GM23248 (cell line): ENCODE data around the gene MTMR4. TPM values are rescaled to one million over a fixed set of nuclear protein-coding genes. Genes with fewer than 3 reads are reported as not detected.

ENCODE experiments used
- DNase-seq: peaks from one replicate; pipeline ENCODE4 v3.0.0-alpha.2; 2015
- H2AFZ ChIP-seq: fragments of 200-600 bp; sonication (generic); 2 replicates; pipeline ENCODE4 v1.6.1; 2016; ENCODE audit warnings: antibody characterized with exemption
- H3F3A ChIP-seq: fragments of 200-600 bp; sonication (generic); 2 replicates; pipeline ENCODE4 v1.6.1; 2016; ENCODE audit warnings: mild to moderate bottlenecking, antibody characterized with exemption, mixed run types; ENCODE audit not compliant: insufficient read depth
- H3K27ac ChIP-seq: fragments of 200-600 bp; sonication (generic); 2 replicates; pipeline ENCODE4 v1.5.1; 2016; ENCODE audit warnings: mild to moderate bottlenecking
- H3K27me3 ChIP-seq: fragments of 200-600 bp; sonication (generic); replicated peaks from 2 replicates; pipeline ENCODE4 v1.6.1; 2016; ENCODE audit warnings: mild to moderate bottlenecking; ENCODE audit not compliant: insufficient read depth
- H3K36me3 ChIP-seq: fragments of 200-600 bp; sonication (generic); 2 replicates; pipeline ENCODE4 v1.6.1; 2016; ENCODE audit warnings: low read depth, mild to moderate bottlenecking
- H3K4me1 ChIP-seq: fragments of 200-600 bp; sonication (generic); 2 replicates; pipeline ENCODE4 v1.6.1; 2016; ENCODE audit warnings: mild to moderate bottlenecking; ENCODE audit not compliant: insufficient read depth
- H3K4me2 ChIP-seq: fragments of 200-600 bp; sonication (generic); one replicate; pipeline ENCODE4 v1.6.1; 2016; ENCODE audit warnings: mild to moderate bottlenecking; ENCODE audit not compliant: unreplicated experiment
- H3K4me3 ChIP-seq: fragments of 200-600 bp; sonication (generic); 2 replicates; pipeline ENCODE4 v1.5.1; 2016; ENCODE audit warnings: mild to moderate bottlenecking
- H3K79me2 ChIP-seq: fragments of 200-600 bp; sonication (generic); 2 replicates; pipeline ENCODE4 v1.6.1; 2016; ENCODE audit warnings: mild to moderate bottlenecking; ENCODE audit not compliant: insufficient read depth
- H3K9ac ChIP-seq: fragments of 200-600 bp; sonication (generic); 2 replicates; pipeline ENCODE4 v1.6.1; 2016; ENCODE audit warnings: mild to moderate bottlenecking
- H3K9me2 ChIP-seq: fragments of 200-600 bp; sonication (generic); 2 replicates; pipeline ENCODE4 v1.6.1; 2016; ENCODE audit warnings: mixed run types, mild to moderate bottlenecking, moderate library complexity; ENCODE audit not compliant: insufficient read depth
- H3K9me3 ChIP-seq: fragments of 200-600 bp; sonication (generic); one replicate; pipeline ENCODE4 v1.6.1; 2017; ENCODE audit warnings: low read depth
- H4K20me1 ChIP-seq: fragments of 200-600 bp; sonication (generic); 2 replicates; pipeline ENCODE4 v1.6.0; 2016; ENCODE audit not compliant: insufficient read depth
- EZH2 ChIP-seq: fragments of 200-600 bp; sonication (generic); IDR thresholded peaks from 2 replicates; pipeline ENCODE4 v1.6.1; 2018; ENCODE audit warnings: antibody characterized with exemption, mild to moderate bottlenecking; ENCODE audit not compliant: insufficient read depth, poor library complexity, severe bottlenecking
- EZH2phosphoT487 ChIP-seq: fragments of 200-600 bp; sonication (generic); IDR thresholded peaks from 2 replicates; pipeline ENCODE4 v1.6.1; 2018; ENCODE audit warnings: antibody characterized with exemption, moderate library complexity, mild to moderate bottlenecking, low read depth; ENCODE audit not compliant: insufficient read depth
- WGBS, 2 experiments: methylation state at CpG; one replicate each; pipeline ENCODE4 v1.1.6; 2015 to 2017; ENCODE audit warnings: low lambda C conversion rate in 2 of 2, low coverage in 1 of 2; ENCODE audit errors: missing lambda C conversion rate in 2 of 2; 5-methylcytosine and 5-hydroxymethylcytosine counted together
- in situ Hi-C: fragments of 300-500 bp; cut with MboI; formaldehyde crosslinking; loops from 2 replicates; pipeline ENCODE4 v1.15.0; 2020
- polyA plus RNA-seq: library from polyadenylated mRNA; unstranded; fragments of >200 nt; fragmentation: Nextera tagmentation; extraction: Ambion mirVana; gene quantifications from 2 replicates; pipeline ENCODE4 v1.2.1, GENCODE V29; 2016
- total RNA-seq: library from RNA; depleted of rRNA; stranded (reverse); fragments of >200 nt; shearing (Covaris generic); gene quantifications from 2 replicates; pipeline ENCODE4 v1.2.3, GENCODE V29; 2014

MTMR4 gene
- total and polyA plus RNA-seq, 2 experiments from 2014 or later: 8.2 to 19.6 TPM

- Histone ChIP-seq H3F3A (peaks cover 20% of the 10 kb centered on the region), H4K20me1 (no peaks in the 10 kb centered on the region), H3K27ac (peak overlapping the region; percentile 55), H3K9me3 (no peaks in the 10 kb centered on the region), H3K9me2 (no peaks in the 10 kb centered on the region), H3K36me3 (no peaks in the 10 kb centered on the region; the same call in 1 of the 2 replicates), H3K27me3 (no peaks in the 10 kb centered on the region), H3K4me2 (peak overlapping the region; percentile 79), H2AFZ (peak overlapping the region; percentile 83), H3K79me2 (no peaks in the 10 kb centered on the region), H3K4me3 (peak overlapping the region; percentile 74), H3K9ac (peak overlapping the region; percentile 75), H3K4me1 (0 out of 2 replicates have a peak, but pooled peaks cover 5% of the 10 kb centered on the region)
- DNase-seq: no peak
- 32% methylated on average over 2 of the region's 2 CpGs for WGBS, 2 experiments
- TF ChIP-seq EZH2phosphoT487 (no peak), EZH2 (no peak)
- in situ Hi-C loops: no loop called here
These were observed 2.4 kb upstream of the MTMR4 start for GRCh38 chr17:58516644-58517377.

- WGBS, 2 experiments: 35 to 42% methylated on average over 2 of the region's 2 CpGs
- no peak for DNase-seq
- Histone ChIP-seq H3K36me3 (peaks cover 11% of the 10 kb centered on the region; the same call in 1 of the 2 replicates), H4K20me1 (no peaks in the 10 kb centered on the region), H3K27me3 (no peaks in the 10 kb centered on the region), H3K79me2 (no peaks in the 10 kb centered on the region), H3K27ac (no peak overlapping the region), H2AFZ (peak overlapping the region; percentile 81; the same call in 1 of the 2 replicates), H3K9ac (no peak overlapping the region), H3K4me1 (0 out of 2 replicates have a peak, but pooled peaks cover 5% of the 10 kb centered on the region), H3F3A (peaks cover 20% of the 10 kb centered on the region), H3K9me2 (no peaks in the 10 kb centered on the region), H3K4me3 (peak overlapping the region; percentile 83; the same call in 1 of the 2 replicates), H3K9me3 (no peaks in the 10 kb centered on the region), H3K4me2 (peak overlapping the region; percentile 85)
- in situ Hi-C loops: no loop called here
- TF ChIP-seq EZH2: no peak
- no peak for TF ChIP-seq EZH2phosphoT487
These were observed 848 bp upstream of the MTMR4 start for GRCh38 chr17:58515286-58515685.

- no peaks in the 10 kb centered on the region for H4K20me1 ChIP-seq
- in situ Hi-C loops: no loop called here
- TF ChIP-seq EZH2phosphoT487 (no peak), EZH2 (no peak)
- WGBS, 2 experiments: 12 to 21% methylated on average over 7 to 11 of the region's 11 CpGs
- no peak overlapping the region for H3K27ac ChIP-seq
- H3K36me3 ChIP-seq: peaks cover 12% of the 10 kb centered on the region; the same call in 1 of the 2 replicates
- H3K9me2 ChIP-seq: no peaks in the 10 kb centered on the region
- peak; percentile 11 for DNase-seq
- peak overlapping the region; percentile 81 for H2AFZ ChIP-seq
- peak overlapping the region; percentile 85 for H3K4me2 ChIP-seq
- H3K9ac ChIP-seq: peak overlapping the region; percentile 73; the same call in 1 of the 2 replicates
- no peaks in the 10 kb centered on the region for H3K27me3 ChIP-seq
- H3K4me3 ChIP-seq: peak overlapping the region; percentile 83
- H3K79me2 ChIP-seq: no peaks in the 10 kb centered on the region
- H3K4me1 ChIP-seq: 0 out of 2 replicates have a peak, but pooled peaks cover 5% of the 10 kb centered on the region
- peaks cover 15% of the 10 kb centered on the region for H3F3A ChIP-seq
- H3K9me3 ChIP-seq: no peaks in the 10 kb centered on the region
These were observed 326 bp upstream of the MTMR4 start for GRCh38 chr17:58514770-58515157.

GRCh38 chr17:58513267-58513964 lies 1.0 kb downstream of the MTMR4 start:
- Histone ChIP-seq H3K9me3 (no peaks in the 10 kb centered on the region), H3K4me2 (peak overlapping the region; percentile 85), H3K9me2 (no peaks in the 10 kb centered on the region), H3K4me1 (0 out of 2 replicates have a peak, but pooled peaks cover 5% of the 10 kb centered on the region), H3K27ac (no peak overlapping the region), H3K9ac (peak overlapping the region; percentile 73; the same call in 1 of the 2 replicates), H3K27me3 (no peaks in the 10 kb centered on the region), H3F3A (peaks cover 7% of the 10 kb centered on the region), H2AFZ (peak overlapping the region; percentile 81), H3K4me3 (peak overlapping the region; percentile 83), H3K36me3 (peaks cover 12% of the 10 kb centered on the region; the same call in 1 of the 2 replicates), H4K20me1 (no peaks in the 10 kb centered on the region), H3K79me2 (no peaks in the 10 kb centered on the region)
- in situ Hi-C loops: no loop called here
- TF ChIP-seq EZH2phosphoT487 (no peak), EZH2 (no peak)
- WGBS, 2 experiments: 64 to 65% methylated on average over 12 to 14 of the region's 14 CpGs
- DNase-seq: no peak
